ENCODE measurements around the gene TRIM31.

TRIM31 gene

GRCh38 chr6:30075094-30075789 lies 37.6 kb downstream of the TRIM31 start, which contains the start of gene RNF39:
Gene RNF39 (minus strand): TSS chr6:30075769. CDS start chr6:30075585, 184 bp downstream.
- peak within 1 kb of the TSS; percentile 46 for H3K4me3 ChIP-seq (ENCODE audit: low read length)

GRCh38 chr6:30074331-30075093 lies 38.4 kb downstream of the TRIM31 start:
- H3K27me3 ChIP-seq (ENCODE audit: control insufficient read depth, insufficient read depth, low read length): peaks cover 23% of the 10 kb centered on the region
- H3K4me1 ChIP-seq (ENCODE audit: control insufficient read depth, insufficient read depth, low read length): peaks cover 2% of the 10 kb centered on the region
- peaks cover 6% of the 10 kb centered on the region for H3K36me3 ChIP-seq (ENCODE audit: control insufficient read depth, insufficient read depth, low read length)
- peak overlapping the region; percentile 46 for H3K4me3 ChIP-seq (ENCODE audit: low read length)
- no peak overlapping the region for H3K9ac ChIP-seq (ENCODE audit: low read length)
- H3K27ac ChIP-seq (ENCODE audit: low read depth, low read length): no peak overlapping the region

More at GRCh38 chr6:30075094-30075789, 37.6 kb downstream of the TRIM31 start, which contains the start of gene RNF39:
- Histone ChIP-seq H3K4me1 (ENCODE audit: control insufficient read depth, insufficient read depth, low read length) (peaks cover 2% of the 10 kb centered on the region), H3K27ac (ENCODE audit: low read depth, low read length) (no peak within 1 kb of the TSS), H3K36me3 (ENCODE audit: control insufficient read depth, insufficient read depth, low read length) (no peaks in the 10 kb centered on the region), H3K9ac (ENCODE audit: low read length) (no peak within 1 kb of the TSS), H3K27me3 (ENCODE audit: control insufficient read depth, insufficient read depth, low read length) (peaks cover 23% of the 10 kb centered on the region)

GRCh38 chr6:30073489-30074235 lies 39.2 kb downstream of the TRIM31 start:
- no peak overlapping the region for H3K9ac ChIP-seq (ENCODE audit: low read length)
- no peak overlapping the region for H3K27ac ChIP-seq (ENCODE audit: low read depth, low read length)
- no peak overlapping the region for H3K4me3 ChIP-seq (ENCODE audit: low read length)
- peaks cover 10% of the 10 kb centered on the region for H3K36me3 ChIP-seq (ENCODE audit: control insufficient read depth, insufficient read depth, low read length)
- H3K27me3 ChIP-seq (ENCODE audit: control insufficient read depth, insufficient read depth, low read length): peaks cover 23% of the 10 kb centered on the region
- H3K4me1 ChIP-seq (ENCODE audit: control insufficient read depth, insufficient read depth, low read length): peaks cover 2% of the 10 kb centered on the region

DNA sequence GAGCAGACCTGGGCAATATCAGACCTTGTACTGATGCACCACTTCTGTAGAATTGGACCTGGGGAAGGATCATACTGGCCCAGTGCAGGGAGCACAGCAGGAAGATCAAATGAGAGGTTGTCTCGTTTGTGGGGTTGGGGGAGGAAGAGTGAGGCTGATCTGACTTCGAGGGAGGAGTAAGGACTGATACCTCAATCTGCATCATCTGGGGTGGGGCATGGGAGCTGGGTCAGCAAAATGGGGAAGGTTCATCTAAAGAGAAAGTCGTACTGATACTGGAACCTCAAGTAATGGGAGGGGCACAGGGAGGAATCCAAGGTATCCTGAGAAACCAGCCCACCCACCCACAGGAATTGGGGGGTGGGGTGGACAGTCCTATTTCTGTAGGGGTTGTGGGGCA lies 41.0 kb downstream of the TRIM31 start:
- Histone ChIP-seq H3K27ac (ENCODE audit: low read depth, low read length) (no peak overlapping the region), H3K4me3 (ENCODE audit: low read length) (no peak overlapping the region), H3K4me1 (ENCODE audit: control insufficient read depth, insufficient read depth, low read length) (peaks cover 9% of the 10 kb centered on the region), H3K27me3 (ENCODE audit: control insufficient read depth, insufficient read depth, low read length) (peaks cover 23% of the 10 kb centered on the region), H3K36me3 (ENCODE audit: control insufficient read depth, insufficient read depth, low read length) (peaks cover 10% of the 10 kb centered on the region), H3K9ac (ENCODE audit: low read length) (no peak overlapping the region)

DNA sequence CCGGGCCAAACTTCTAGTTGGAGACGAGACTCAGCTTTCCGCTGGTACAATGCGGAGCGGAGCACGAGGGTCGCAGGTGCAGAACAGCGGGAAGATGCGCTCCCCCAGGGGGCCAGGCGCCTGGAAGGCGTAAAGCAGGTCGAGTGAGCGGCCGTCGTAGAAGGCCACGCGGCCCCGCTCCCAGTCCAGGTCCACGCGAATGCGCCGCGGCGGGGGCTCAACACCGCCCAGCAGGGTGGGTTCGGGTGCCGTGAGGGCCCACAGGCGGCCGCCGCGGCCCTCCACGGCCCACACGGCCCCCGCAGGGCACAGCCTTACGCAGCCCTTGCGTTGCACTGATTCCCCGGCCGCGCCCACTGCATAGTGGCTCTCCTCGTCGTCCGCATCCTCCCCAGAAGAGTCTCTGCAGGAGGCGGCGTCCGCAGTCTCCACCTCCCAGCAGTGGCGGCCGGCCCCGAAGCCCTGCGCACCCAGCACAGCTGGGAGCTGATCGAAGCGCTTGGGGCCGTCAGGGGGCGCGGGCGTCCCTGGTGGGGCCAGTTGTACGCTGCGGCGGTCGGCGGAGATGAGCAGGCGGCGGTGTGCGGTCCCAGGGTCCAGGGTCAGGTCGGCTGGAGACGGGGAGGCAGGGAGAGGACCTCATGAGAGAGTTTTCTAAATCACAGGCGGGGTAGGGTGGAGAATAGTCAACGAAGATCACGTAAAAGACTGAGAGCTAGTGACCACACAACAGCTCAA lies 41.6 kb downstream of the TRIM31 start:
- Histone ChIP-seq H3K4me1 (ENCODE audit: control insufficient read depth, insufficient read depth, low read length) (peaks cover 9% of the 10 kb centered on the region), H3K4me3 (ENCODE audit: low read length) (no peak overlapping the region), H3K36me3 (ENCODE audit: control insufficient read depth, insufficient read depth, low read length) (peaks cover 10% of the 10 kb centered on the region), H3K27me3 (ENCODE audit: control insufficient read depth, insufficient read depth, low read length) (peaks cover 23% of the 10 kb centered on the region), H3K9ac (ENCODE audit: low read length) (no peak overlapping the region), H3K27ac (ENCODE audit: low read depth, low read length) (no peak overlapping the region)

- Histone ChIP-seq H3K9ac (ENCODE audit: low read length) (peak overlapping the region; percentile 75), H3K27ac (ENCODE audit: low read depth, low read length) (peak overlapping the region; percentile 83), H3K4me1 (ENCODE audit: control insufficient read depth, insufficient read depth, low read length) (peaks cover 11% of the 10 kb centered on the region), H3K36me3 (ENCODE audit: control insufficient read depth, insufficient read depth, low read length) (peaks cover 10% of the 10 kb centered on the region), H3K27me3 (ENCODE audit: control insufficient read depth, insufficient read depth, low read length) (peaks cover 7% of the 10 kb centered on the region), H3K4me3 (ENCODE audit: low read length) (peak overlapping the region; percentile 95)
These were observed 45.3 kb downstream of the TRIM31 start for GRCh38 chr6:30067460-30068139.

- peaks cover 16% of the 10 kb centered on the region for H3K4me1 ChIP-seq (ENCODE audit: control insufficient read depth, insufficient read depth, low read length)
- peak within 1 kb of the TSS; percentile 83 for H3K27ac ChIP-seq (ENCODE audit: low read depth, low read length)
- peak within 1 kb of the TSS; percentile 75 for H3K9ac ChIP-seq (ENCODE audit: low read length)
- H3K4me3 ChIP-seq (ENCODE audit: low read length): peak within 1 kb of the TSS; percentile 95
- H3K27me3 ChIP-seq (ENCODE audit: control insufficient read depth, insufficient read depth, low read length): no peaks in the 10 kb centered on the region
- peaks cover 10% of the 10 kb centered on the region for H3K36me3 ChIP-seq (ENCODE audit: control insufficient read depth, insufficient read depth, low read length)
These were observed 46.1 kb downstream of the TRIM31 start, which contains the start of gene PPP1R11 for GRCh38 chr6:30066577-30067459. Gene PPP1R11 (plus strand): TSS chr6:30067198. CDS start chr6:30067411, 213 bp downstream.

DNA sequence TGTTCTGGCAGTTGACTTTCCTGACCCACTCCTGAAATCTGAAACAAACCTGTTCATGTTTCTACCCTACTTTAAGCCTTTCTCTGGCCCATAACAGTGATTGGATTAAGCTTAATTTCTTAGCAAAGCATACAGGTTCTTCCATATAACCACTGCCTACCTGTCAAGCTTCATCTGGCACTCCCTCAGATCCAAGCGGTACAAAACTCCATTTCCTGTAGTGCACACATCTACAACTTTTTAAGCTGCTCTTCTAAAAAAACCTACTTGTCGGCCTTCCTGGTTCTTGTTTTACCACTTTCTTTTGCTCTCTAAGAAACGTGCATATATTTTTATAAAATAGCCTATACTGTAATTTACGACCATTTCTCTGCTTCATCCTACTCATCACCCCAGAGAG lies 46.8 kb downstream of the TRIM31 start:
- Histone ChIP-seq H3K27ac (ENCODE audit: low read depth, low read length) (peak overlapping the region; percentile 83), H3K4me1 (ENCODE audit: control insufficient read depth, insufficient read depth, low read length) (peaks cover 16% of the 10 kb centered on the region), H3K27me3 (ENCODE audit: control insufficient read depth, insufficient read depth, low read length) (no peaks in the 10 kb centered on the region)

DNA sequence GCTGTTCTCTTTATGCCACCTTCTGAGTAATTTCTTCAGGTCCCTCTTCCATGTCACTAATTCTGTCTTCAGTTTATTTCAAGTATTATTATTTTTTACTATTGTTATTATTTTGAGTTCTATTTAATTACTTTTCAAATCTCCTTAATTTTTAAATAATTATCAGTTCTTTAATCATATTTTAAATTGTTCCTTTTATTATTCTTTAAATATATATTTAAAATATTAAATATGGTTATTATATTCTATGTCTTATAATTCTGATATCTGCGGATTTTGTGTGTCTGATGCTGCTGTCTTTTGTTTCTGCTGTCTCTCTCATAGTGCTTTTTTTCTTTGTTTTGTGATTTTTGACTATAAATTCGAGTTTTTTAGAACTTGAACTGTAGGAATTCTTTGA lies 49.6 kb downstream of the TRIM31 start:
- H3K4me3 ChIP-seq (ENCODE audit: low read length): no peak overlapping the region
- H3K4me1 ChIP-seq (ENCODE audit: control insufficient read depth, insufficient read depth, low read length): peaks cover 22% of the 10 kb centered on the region
- H3K27ac ChIP-seq (ENCODE audit: low read depth, low read length): no peak overlapping the region
- no peaks in the 10 kb centered on the region for H3K27me3 ChIP-seq (ENCODE audit: control insufficient read depth, insufficient read depth, low read length)
- no peaks in the 10 kb centered on the region for H3K36me3 ChIP-seq (ENCODE audit: control insufficient read depth, insufficient read depth, low read length)
- no peak overlapping the region for H3K9ac ChIP-seq (ENCODE audit: low read length)

More for the DNA sequence above, 46.8 kb downstream of the TRIM31 start:
- peaks cover 10% of the 10 kb centered on the region for H3K36me3 ChIP-seq (ENCODE audit: control insufficient read depth, insufficient read depth, low read length)
- peak overlapping the region; percentile 0 for H3K9ac ChIP-seq (ENCODE audit: low read length)
- H3K4me3 ChIP-seq (ENCODE audit: low read length): peak overlapping the region; percentile 95

- H3K4me3 ChIP-seq (ENCODE audit: low read length): peak overlapping the region; percentile 85
These were observed 50.3 kb downstream of the TRIM31 start for GRCh38 chr6:30062471-30063178.

More at GRCh38 chr6:30062471-30063178, 50.3 kb downstream of the TRIM31 start:
- Histone ChIP-seq H3K27ac (ENCODE audit: low read depth, low read length) (no peak overlapping the region), H3K27me3 (ENCODE audit: control insufficient read depth, insufficient read depth, low read length) (no peaks in the 10 kb centered on the region), H3K4me1 (ENCODE audit: control insufficient read depth, insufficient read depth, low read length) (peaks cover 17% of the 10 kb centered on the region), H3K36me3 (ENCODE audit: control insufficient read depth, insufficient read depth, low read length) (no peaks in the 10 kb centered on the region), H3K9ac (ENCODE audit: low read length) (no peak overlapping the region)

Measured in rectal smooth muscle tissue (tissue), 1 donor.